Measurements from ENCODE around the gene B3GALT2. TPM values are rescaled to one million over a fixed set of nuclear protein-coding genes. Genes with fewer than 3 reads are reported as not detected.

The B3GALT2 gene
- total and polyA plus RNA-seq, 2 of the 8 experiments (the other 6 are each of a cell fraction or from before 2014, with no cell fraction given): not detected

GRCh38 chr1:193192586-193192985 is 6.2 kb upstream of the B3GALT2 start:
- no peak overlapping the region for H2AK5ac ChIP-seq (ENCODE audit: low read depth, low read length)
- no peaks in the 10 kb centered on the region for H3K23me2 ChIP-seq (ENCODE audit: low read depth, low read length)
- no peak overlapping the region for H3K4me3 ChIP-seq (ENCODE audit: extremely low read depth in 1 of 4, insufficient read depth in 2 of 4, low read depth in 3 of 4, low read length in 4 of 4)
- H3K9me3 ChIP-seq (ENCODE audit: insufficient read depth in 2 of 2, low read depth in 1 of 2, low read length in 1 of 2): peaks cover 14 to 15% of the 10 kb centered on the region in 2 experiments
- H3K56ac ChIP-seq (replicated peaks; ENCODE audit: insufficient read length, low read depth, low read length): no peak overlapping the region
- no peak overlapping the region for H3K18ac ChIP-seq (ENCODE audit: extremely low read depth, low read length)
- H3K4me2 ChIP-seq (ENCODE audit: insufficient read depth in 1 of 2, low read depth in 2 of 2, low read length in 2 of 2): no peak overlapping the region
- H4K20me1 ChIP-seq (replicated peaks in 1 of 2; ENCODE audit: control insufficient read depth in 1 of 2, insufficient read depth in 2 of 2, low read length in 2 of 2): peaks cover 0 to 2% of the 10 kb centered on the region in 2 experiments
- DNase-seq (ENCODE audit: low read depth in 1 of 2, low spot score in 2 of 2): no peak
- H3K27me3 ChIP-seq (replicated peaks in 1 of 4; ENCODE audit: control insufficient read depth in 3 of 4, extremely low read depth in 1 of 4, insufficient read depth in 3 of 4, low read length in 3 of 4): no peaks in the 10 kb centered on the region
- no peak overlapping the region for H3K4ac ChIP-seq (replicated peaks; ENCODE audit: insufficient read length, low read depth, low read length)
- no peak overlapping the region for H3K9ac ChIP-seq (replicated peaks in 1 of 4; ENCODE audit: extremely low read depth in 1 of 4, low read depth in 3 of 4, low read length in 3 of 4)
- WGBS, 2 experiments (ENCODE audit: extremely low coverage in 1 of 2, insufficient coverage in 1 of 2, insufficient read length in 1 of 2, insufficient replicate concordance in 2 of 2, low coverage in 1 of 2, low lambda C conversion rate in 2 of 2, missing lambda C conversion rate in 1 of 2): 92% methylated on average over 8 of the region's 8 CpGs; no CpG with 5 or more reads in 1 of the 2 experiments
- ChIA-PET POLR2A (ENCODE audit: partially characterized antibody) (no interaction called here), CTCF (ENCODE audit: partially characterized antibody) (interaction anchor here (1.7 kb wide), 1 partner anchor 8 kb away, joined by 6 read pairs; no protein-coding TSS in a partner anchor)
- no peak overlapping the region for H4K91ac ChIP-seq (replicated peaks; ENCODE audit: insufficient read length, low read length)
- no peak overlapping the region for H2BK20ac ChIP-seq (ENCODE audit: low read length)
- no peak overlapping the region for H2BK120ac ChIP-seq (replicated peaks; ENCODE audit: low read depth, low read length)
- no peak overlapping the region for H3K14ac ChIP-seq (ENCODE audit: insufficient read length)
- H3K4me1 ChIP-seq (replicated peaks in 1 of 4; ENCODE audit: control insufficient read depth in 3 of 4, insufficient read depth in 4 of 4, low read length in 3 of 4): no peaks in the 10 kb centered on the region
- no peak overlapping the region for H4K8ac ChIP-seq (ENCODE audit: extremely low read depth, insufficient read depth, low read length)
- H3K79me1 ChIP-seq (ENCODE audit: low read depth, low read length): no peaks in the 10 kb centered on the region
- H4K5ac ChIP-seq (ENCODE audit: insufficient read length, low read depth, low read length): no peak overlapping the region
- H2BK15ac ChIP-seq (ENCODE audit: low read length): no peak overlapping the region
- peaks cover 0 to 15% (median 7%) of the 10 kb centered on the region in 4 experiments; a peak in 2 of 8 replicates for H3K36me3 ChIP-seq (ENCODE audit: control insufficient read depth in 2 of 4, insufficient read depth in 4 of 4, low read length in 3 of 4)
- no peak for FAIRE-seq
- no peak overlapping the region for H2AFZ ChIP-seq (ENCODE audit: low read length)
- no peak overlapping the region for H3K27ac ChIP-seq (ENCODE audit: low read depth, low read length)
- no peak overlapping the region for H2BK12ac ChIP-seq (ENCODE audit: low read depth, low read length)
- H3K79me2 ChIP-seq (ENCODE audit: control insufficient read depth in 1 of 2, insufficient read depth in 2 of 2, low read length in 2 of 2): peaks cover 0 to 75% of the 10 kb centered on the region in 2 experiments; a peak in 2 of 4 replicates
- no peak overlapping the region for H2BK5ac ChIP-seq (ENCODE audit: low read depth, low read length)
- no peak overlapping the region for H3K23ac ChIP-seq (ENCODE audit: insufficient read length)
- no peak for TF ChIP-seq PHF8 (conservative IDR thresholded peaks at IDR 0.05; ENCODE audit: low read depth, low read length)
